Mononuclear cell (primary cell): ENCODE results near the gene TRABD2A. TPM values are rescaled to one million over a fixed set of nuclear protein-coding genes. Genes with fewer than 3 reads are reported as not detected.
"Not testable (repeated sequence)": the region's sequence is repeated elsewhere in the genome, so short reads cannot be mapped to it uniquely, and the experiment has no call there.

ENCODE experiments used
- H3K27me3 ChIP-seq: 2 replicates; pipeline ENCODE4 v1.6.0; 2011; ENCODE audit warnings: low read length, control low read depth; ENCODE audit not compliant: insufficient read depth
- H3K4me1 ChIP-seq: 2 replicates; pipeline ENCODE4 v1.5.1; 2011; ENCODE audit warnings: mild to moderate bottlenecking, low read length, control low read depth; ENCODE audit not compliant: insufficient read depth
- H3K4me3 ChIP-seq: 2 replicates; pipeline ENCODE4 v1.5.1; 2011; ENCODE audit warnings: mild to moderate bottlenecking, low read length, moderate library complexity
- H3K9me3 ChIP-seq: 2 replicates; pipeline ENCODE4 v1.5.1; 2011; ENCODE audit warnings: low read depth, mild to moderate bottlenecking, control low read depth, low read length
- total RNA-seq: library from RNA; depleted of rRNA; stranded (reverse); fragments of >200 nt; gene quantifications from one replicate; pipeline ENCODE4 v1.2.3, GENCODE V29; 2012

The TRABD2A gene
- total RNA-seq, 1 donor = 96.0 TPM

- Histone ChIP-seq H3K4me3 (peak overlapping the region; percentile 32), H3K27me3 (peaks cover 32% of the 10 kb centered on the region), H3K9me3 (no peaks in the 10 kb centered on the region), H3K4me1 (peaks cover 59% of the 10 kb centered on the region)
These were observed 1.8 kb downstream of the TRABD2A start for GRCh38 chr2:84878896-84879583.

GRCh38 chr2:84878459-84878858 lies 2.4 kb downstream of the TRABD2A start:
- peak overlapping the region; percentile 32 for H3K4me3 ChIP-seq
- no peaks in the 10 kb centered on the region for H3K9me3 ChIP-seq
- H3K27me3 ChIP-seq = peaks cover 32% of the 10 kb centered on the region
- peaks cover 59% of the 10 kb centered on the region for H3K4me1 ChIP-seq

- H3K9me3 ChIP-seq = no peaks in the 10 kb centered on the region
- no peak overlapping the region for H3K4me3 ChIP-seq
- H3K4me1 ChIP-seq = peaks cover 47% of the 10 kb centered on the region
- peaks cover 26% of the 10 kb centered on the region for H3K27me3 ChIP-seq
These were observed 4.5 kb downstream of the TRABD2A start for GRCh38 chr2:84876369-84876768.

GRCh38 chr2:84875619-84876018 lies 5.3 kb downstream of the TRABD2A start:
- peaks cover 44% of the 10 kb centered on the region for H3K4me1 ChIP-seq
- not testable (repeated sequence) for H3K4me3 ChIP-seq, H3K9me3 ChIP-seq
- peaks cover 22% of the 10 kb centered on the region for H3K27me3 ChIP-seq

GRCh38 chr2:84875213-84875560 lies 5.7 kb downstream of the TRABD2A start:
- peaks cover 18% of the 10 kb centered on the region for H3K27me3 ChIP-seq
- peaks cover 39% of the 10 kb centered on the region for H3K4me1 ChIP-seq
- no peaks in the 10 kb centered on the region for H3K9me3 ChIP-seq
- H3K4me3 ChIP-seq = no peak overlapping the region

GRCh38 chr2:84874381-84875212 lies 6.3 kb downstream of the TRABD2A start:
- Histone ChIP-seq H3K9me3 (no peaks in the 10 kb centered on the region), H3K4me3 (no peak overlapping the region), H3K4me1 (peaks cover 36% of the 10 kb centered on the region), H3K27me3 (peaks cover 14% of the 10 kb centered on the region)

GRCh38 chr2:84873350-84873749 lies 7.5 kb downstream of the TRABD2A start:
- Histone ChIP-seq H3K4me1 (peaks cover 24% of the 10 kb centered on the region), H3K4me3 (no peak overlapping the region), H3K9me3 (no peaks in the 10 kb centered on the region), H3K27me3 (peaks cover 2% of the 10 kb centered on the region)

- H3K9me3 ChIP-seq, H3K4me3 ChIP-seq, H3K27me3 ChIP-seq: not testable (repeated sequence)
- H3K4me1 ChIP-seq = peaks cover 24% of the 10 kb centered on the region
These were observed 8.2 kb downstream of the TRABD2A start for GRCh38 chr2:84872691-84873090.

GRCh38 chr2:84870306-84870705 lies 10.6 kb downstream of the TRABD2A start:
- Histone ChIP-seq H3K27me3 (no peaks in the 10 kb centered on the region), H3K9me3 (no peaks in the 10 kb centered on the region), H3K4me1 (peaks cover 21% of the 10 kb centered on the region), H3K4me3 (no peak overlapping the region)

GRCh38 chr2:84868327-84868726 lies 12.6 kb downstream of the TRABD2A start:
- H3K9me3 ChIP-seq, H3K4me3 ChIP-seq, H3K27me3 ChIP-seq: not testable (repeated sequence)
- H3K4me1 ChIP-seq = peaks cover 26% of the 10 kb centered on the region

GRCh38 chr2:84866122-84866521 lies 14.8 kb downstream of the TRABD2A start:
- peaks cover 34% of the 10 kb centered on the region for H3K4me1 ChIP-seq
- no peaks in the 10 kb centered on the region for H3K27me3 ChIP-seq
- no peaks in the 10 kb centered on the region for H3K9me3 ChIP-seq
- no peak overlapping the region for H3K4me3 ChIP-seq

- Histone ChIP-seq H3K4me3 (no peak overlapping the region), H3K27me3 (no peaks in the 10 kb centered on the region), H3K9me3 (no peaks in the 10 kb centered on the region), H3K4me1 (peaks cover 40% of the 10 kb centered on the region)
These were observed 15.6 kb downstream of the TRABD2A start for GRCh38 chr2:84865181-84865783.

GRCh38 chr2:84862006-84862405 lies 18.9 kb downstream of the TRABD2A start:
- peaks cover 70% of the 10 kb centered on the region for H3K4me1 ChIP-seq
- no peaks in the 10 kb centered on the region for H3K27me3 ChIP-seq
- no peak overlapping the region for H3K4me3 ChIP-seq
- H3K9me3 ChIP-seq = no peaks in the 10 kb centered on the region

GRCh38 chr2:84861539-84861938 lies 19.3 kb downstream of the TRABD2A start:
- Histone ChIP-seq H3K4me1 (peaks cover 74% of the 10 kb centered on the region), H3K27me3 (no peaks in the 10 kb centered on the region), H3K4me3 (no peak overlapping the region), H3K9me3 (no peaks in the 10 kb centered on the region)

GRCh38 chr2:84858937-84859336 lies 21.9 kb downstream of the TRABD2A start:
- peaks cover 71% of the 10 kb centered on the region for H3K4me1 ChIP-seq
- no peaks in the 10 kb centered on the region for H3K27me3 ChIP-seq
- H3K4me3 ChIP-seq = no peak overlapping the region
- H3K9me3 ChIP-seq = no peaks in the 10 kb centered on the region
